GM18519 (cell line): Measurements from ENCODE around the gene DAPK1.

Source experiments
- ATAC-seq: cut with Tn5 transposase; IDR thresholded peaks from one replicate; pipeline ENCODE4 v1.9.1; 2021; ENCODE audit warnings: mild to moderate bottlenecking, moderate library complexity; ENCODE audit not compliant: unreplicated experiment, low FRiP score

Gene DAPK1

DNA sequence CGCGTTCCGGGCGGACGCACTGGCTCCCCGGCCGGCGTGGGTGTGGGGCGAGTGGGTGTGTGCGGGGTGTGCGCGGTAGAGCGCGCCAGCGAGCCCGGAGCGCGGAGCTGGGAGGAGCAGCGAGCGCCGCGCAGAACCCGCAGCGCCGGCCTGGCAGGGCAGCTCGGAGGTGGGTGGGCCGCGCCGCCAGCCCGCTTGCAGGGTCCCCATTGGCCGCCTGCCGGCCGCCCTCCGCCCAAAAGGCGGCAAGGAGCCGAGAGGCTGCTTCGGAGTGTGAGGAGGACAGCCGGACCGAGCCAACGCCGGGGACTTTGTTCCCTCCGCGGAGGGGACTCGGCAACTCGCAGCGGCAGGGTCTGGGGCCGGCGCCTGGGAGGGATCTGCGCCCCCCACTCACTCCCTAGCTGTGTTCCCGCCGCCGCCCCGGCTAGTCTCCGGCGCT is at the start of gene DAPK1:
TSS of gene DAPK1 (plus strand) at position 264 of the 442 bp plus-strand sequence. CDS start 1,211 bp downstream, outside the sequence.
- ATAC-seq = peak; percentile 42

- ATAC-seq = no peak
These were observed 46.5 kb upstream of the DAPK1 start for GRCh38 chr9:87451149-87451548.

- no peak for ATAC-seq
These were observed 42.3 kb upstream of the DAPK1 start for GRCh38 chr9:87455407-87455806.

DNA sequence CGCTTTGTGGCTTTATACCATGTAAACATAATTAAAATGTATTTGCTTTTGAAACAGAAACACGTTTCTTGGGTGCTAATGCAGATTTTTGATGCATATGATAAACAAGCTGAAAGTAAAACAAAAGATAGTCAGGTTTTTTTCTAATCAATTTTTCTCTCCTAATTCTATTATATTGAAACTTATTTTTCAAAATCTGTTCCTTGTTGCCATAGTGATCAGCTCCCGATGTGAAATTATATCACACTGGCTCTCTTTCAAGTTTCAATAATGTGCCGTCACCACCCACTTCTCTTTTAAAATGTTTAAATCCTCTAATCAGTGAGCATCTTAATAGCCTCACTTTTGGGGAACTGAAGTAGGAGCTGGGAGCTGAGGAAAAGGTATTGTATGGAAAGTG is 36.4 kb upstream of the DAPK1 start:
- no peak for ATAC-seq

GRCh38 chr9:87464110-87464991 is 33.3 kb upstream of the DAPK1 start:
- ATAC-seq = peak; percentile 67

- no peak for ATAC-seq
These were observed 32.7 kb upstream of the DAPK1 start for GRCh38 chr9:87464992-87465378.

DNA sequence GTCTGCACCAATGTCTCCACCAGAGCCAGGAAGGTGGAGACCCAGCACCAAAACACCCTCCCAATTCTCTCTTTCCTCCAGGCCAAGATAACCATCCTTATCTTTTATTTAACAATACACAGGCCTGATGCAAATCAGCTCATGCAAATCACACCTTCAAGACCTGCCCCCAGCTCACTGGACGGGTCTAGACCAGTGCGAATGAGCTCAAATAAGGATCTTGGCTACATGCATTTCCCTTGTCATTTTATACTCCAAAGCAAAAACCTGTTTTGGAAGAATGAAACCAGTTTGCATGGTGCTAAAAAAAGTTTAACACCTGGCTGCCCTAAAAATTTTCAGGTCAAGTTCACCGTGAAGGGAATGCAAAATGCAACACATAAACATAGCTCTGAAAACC is 31.9 kb upstream of the DAPK1 start:
- ATAC-seq = no peak

DNA sequence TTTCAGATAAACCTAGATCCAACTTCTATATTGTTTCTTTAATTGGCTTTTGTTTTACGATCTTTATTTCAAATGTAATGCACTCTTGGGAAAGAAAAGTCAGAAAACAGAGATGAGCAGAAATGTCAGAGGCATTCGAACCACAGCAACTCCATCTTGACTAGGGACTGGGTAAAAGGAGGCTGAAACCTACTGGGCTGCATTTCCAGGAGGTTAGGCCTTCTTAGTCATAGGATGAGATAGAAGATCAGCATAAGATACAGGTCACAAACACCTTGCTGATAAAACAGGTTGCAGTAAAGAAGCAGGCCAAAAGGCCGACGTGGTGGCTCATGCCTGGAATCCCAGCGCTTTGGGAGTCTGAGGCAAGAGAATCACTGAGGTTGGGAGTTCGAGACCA is 30.5 kb upstream of the DAPK1 start:
- ATAC-seq = no peak

- ATAC-seq = no peak
These were observed 27.7 kb upstream of the DAPK1 start for GRCh38 chr9:87469793-87470465.

GRCh38 chr9:87471746-87472145 is 25.9 kb upstream of the DAPK1 start:
- ATAC-seq = no peak

- ATAC-seq = no peak
These were observed 22.2 kb upstream of the DAPK1 start for GRCh38 chr9:87475463-87475862.

DNA sequence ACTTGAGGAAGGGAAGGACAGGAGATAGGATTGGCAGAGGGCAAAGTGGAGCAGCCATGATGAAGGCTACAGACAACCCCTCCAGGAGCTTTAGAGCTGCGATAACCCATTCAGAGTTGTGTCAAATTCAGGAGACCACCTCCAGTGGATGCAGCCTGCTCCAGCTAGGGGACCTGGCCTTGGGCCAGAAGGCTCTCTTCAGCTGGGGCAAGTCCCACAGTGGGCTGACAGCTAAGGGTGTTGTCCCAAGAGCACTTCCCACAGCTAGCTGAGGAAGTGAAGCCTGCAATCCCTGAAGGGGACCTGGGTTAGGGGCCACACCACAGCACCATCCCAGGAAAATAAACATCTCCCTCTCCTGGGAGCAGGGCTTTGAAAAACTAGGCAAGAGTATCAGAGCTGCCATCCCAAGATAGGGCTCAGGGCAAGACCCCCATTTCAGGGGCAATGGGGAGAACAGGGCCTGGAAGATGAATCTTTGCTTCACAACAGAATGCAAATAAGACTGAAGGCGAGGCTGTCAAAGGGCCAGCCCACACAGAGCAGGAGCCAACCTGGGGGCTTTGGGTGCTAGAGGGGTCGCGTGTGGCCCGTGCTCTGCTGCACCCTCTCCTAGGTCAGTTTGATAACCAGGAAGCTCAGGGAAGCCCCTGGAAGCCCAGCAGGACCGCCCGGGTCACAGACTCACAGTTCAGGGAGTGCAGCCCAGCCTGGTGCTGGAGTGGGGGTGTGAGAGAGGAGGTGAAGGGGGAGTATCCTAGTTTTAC is 19.3 kb upstream of the DAPK1 start:
- no peak for ATAC-seq

- ATAC-seq = peak; percentile 80
These were observed 17.9 kb upstream of the DAPK1 start for GRCh38 chr9:87479801-87480201.

DNA sequence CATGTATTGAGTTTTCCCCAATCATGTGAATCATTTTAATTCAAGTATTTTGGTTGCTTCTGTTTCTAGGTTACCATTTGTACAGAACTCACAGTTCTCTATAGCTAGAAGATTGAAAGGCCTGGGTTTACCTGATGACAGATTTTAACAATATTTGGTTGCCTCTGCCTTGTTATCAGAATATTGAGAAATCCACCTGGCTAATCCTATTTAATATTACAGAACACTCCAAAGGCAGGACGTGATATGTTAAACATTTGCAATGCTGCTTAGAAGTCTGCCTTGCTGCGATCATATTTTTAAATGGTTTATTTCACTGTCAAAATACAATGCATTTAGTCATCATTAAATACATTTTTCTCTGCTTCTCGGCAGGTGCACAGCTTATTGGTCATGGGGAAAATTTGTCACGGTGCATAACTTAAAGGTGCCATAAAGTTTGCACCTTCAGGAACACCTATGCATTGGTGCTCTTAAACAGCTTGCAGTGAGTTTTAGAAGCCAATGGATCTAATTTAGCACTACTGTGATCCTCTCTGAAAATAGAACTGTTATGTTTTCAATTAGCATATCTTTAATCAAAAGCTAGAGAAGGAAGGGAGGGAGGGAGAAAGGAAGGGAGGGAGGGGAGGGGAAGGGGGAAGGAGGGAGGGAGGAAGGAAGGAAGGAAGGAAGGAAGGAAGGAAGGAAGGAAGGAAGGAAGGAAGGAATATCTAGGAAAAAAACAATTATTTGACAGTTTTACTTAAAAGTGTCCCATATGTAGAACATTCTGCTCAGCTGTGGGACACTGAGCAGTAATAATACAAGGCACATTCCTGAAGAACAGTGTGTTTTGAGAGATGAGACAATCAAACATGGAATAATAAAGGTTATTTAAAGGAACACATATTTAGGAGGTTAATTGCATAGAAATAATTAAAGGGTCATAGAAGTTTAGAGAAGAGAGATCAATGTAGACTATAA is 15.5 kb upstream of the DAPK1 start:
- ATAC-seq = no peak

DNA sequence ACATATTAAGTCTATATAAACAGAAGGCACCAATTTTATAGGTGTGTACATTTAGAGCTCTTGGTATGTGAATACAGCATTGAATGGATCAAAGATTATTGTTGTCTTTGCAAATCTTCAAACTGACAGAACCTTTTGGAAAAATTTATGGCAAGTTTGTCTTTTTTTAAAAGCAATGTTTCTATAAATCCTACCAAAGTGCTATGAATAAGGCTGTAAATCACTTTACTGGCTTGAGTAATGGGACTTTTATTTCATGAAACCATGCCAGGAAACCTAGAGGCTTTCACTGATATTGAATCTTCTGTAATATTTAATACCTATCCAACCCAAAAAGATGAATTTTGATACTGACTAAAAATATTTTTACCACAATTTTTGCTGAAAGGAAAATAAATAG is 7.4 kb upstream of the DAPK1 start:
- ATAC-seq = no peak

- no peak for ATAC-seq
These were observed 6.8 kb upstream of the DAPK1 start for GRCh38 chr9:87490907-87491306.

- ATAC-seq = no peak
These were observed 6.1 kb upstream of the DAPK1 start for GRCh38 chr9:87491523-87491922.

DNA sequence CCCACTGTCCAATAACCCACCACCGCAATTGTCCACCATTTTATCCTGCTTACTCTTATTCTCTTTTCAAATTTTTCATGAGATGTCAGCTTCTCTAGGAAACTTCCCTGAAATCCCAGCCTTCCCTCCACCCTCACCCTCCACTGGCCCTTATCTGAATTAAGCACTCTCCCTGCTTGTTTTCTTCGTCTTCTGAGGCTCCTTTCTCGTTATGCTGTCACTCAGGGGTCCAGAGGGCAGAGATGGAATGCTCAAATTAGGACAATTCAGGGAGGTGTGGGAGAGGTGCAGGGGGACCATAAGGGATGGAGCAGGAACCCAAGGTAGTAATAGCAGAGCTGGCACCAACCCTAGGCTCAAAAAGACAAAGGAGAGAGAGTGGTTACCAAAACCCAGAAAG is 5.0 kb upstream of the DAPK1 start:
- ATAC-seq = no peak

DNA sequence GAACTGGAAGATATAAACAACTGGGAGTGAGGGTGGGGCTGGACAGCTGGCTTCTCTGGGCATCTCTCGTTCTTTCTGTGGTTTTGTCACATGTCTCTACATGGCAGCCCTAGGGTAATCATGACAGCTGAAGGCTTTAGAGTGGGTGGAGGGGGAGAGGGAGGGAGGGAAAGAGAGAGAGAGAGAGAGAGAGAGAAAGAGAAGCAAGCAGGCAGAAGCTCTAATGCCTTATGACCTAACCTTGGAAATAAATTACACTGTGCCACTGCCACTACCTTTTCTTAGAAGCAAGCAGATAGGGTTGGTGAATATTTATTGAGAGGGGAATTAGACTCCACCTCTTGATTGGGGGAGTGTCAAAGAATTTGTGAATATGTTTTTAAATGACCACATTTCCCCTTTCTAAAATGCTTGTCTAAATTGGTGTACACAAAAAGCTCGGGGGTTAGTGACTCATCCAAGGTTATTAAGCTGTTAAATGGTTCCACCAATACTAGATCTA is 2.6 kb upstream of the DAPK1 start:
- no peak for ATAC-seq
